Measurements from ENCODE around the gene ZXDB. TPM values are rescaled to one million over a fixed set of nuclear protein-coding genes. Genes with fewer than 3 reads are reported as not detected.

The ZXDB gene
- total RNA-seq, 1 donor from 2014 or later = 5.1 TPM

DNA sequence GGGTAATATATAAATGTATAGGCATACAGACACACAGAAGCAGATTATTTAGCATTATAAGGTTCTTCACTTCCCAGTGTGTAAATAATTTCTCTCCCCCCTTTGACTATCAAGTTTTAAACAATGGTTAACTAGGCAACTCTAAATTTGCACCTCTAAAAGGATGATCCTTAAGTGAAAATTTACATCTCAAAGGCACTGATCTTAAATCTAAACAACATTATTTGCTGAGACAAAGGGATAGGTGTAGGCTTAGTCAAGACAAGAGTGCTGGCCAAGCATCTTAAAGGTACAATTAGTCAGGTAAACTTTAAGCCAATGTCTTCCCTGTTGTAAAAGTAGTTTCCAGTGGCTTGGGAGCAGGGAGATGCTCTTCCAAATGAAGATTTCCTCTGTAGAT, 55.2 kb downstream of the ZXDB start:
- no peak for ATAC-seq
- no peak for DNase-seq (ENCODE audit: missing footprints)
- intact Hi-C loops (cut with DNase I) = no loop called here

Other genes with a start within 250 kb of the ZXDB start
- not detected for gene NLRP2B, start 88.2 kb downstream of the ZXDB start, total RNA-seq